GM18526 (cell line): Measurements from ENCODE around the gene CR1L.

Experiments
- POLR2A ChIP-seq: IDR thresholded peaks from 3 replicates; pipeline ENCODE4 v1.6.1; 2011; ENCODE audit not compliant: insufficient read length; ENCODE audit errors: extremely low read depth

The CR1L gene

GRCh38 chr1:207747627-207748492 lies 102.9 kb downstream of the CR1L start:
- TF ChIP-seq POLR2A = no peak

- no peak for TF ChIP-seq POLR2A
Measured at GRCh38 chr1:207748737-207749528, 104.0 kb downstream of the CR1L start.

GRCh38 chr1:207750631-207751305 lies 105.8 kb downstream of the CR1L start:
- TF ChIP-seq POLR2A = no peak

- TF ChIP-seq POLR2A = peak; percentile 84
Measured at GRCh38 chr1:207751790-207752455, 107.0 kb downstream of the CR1L start, which contains the start of gene CD46. Gene CD46 (plus strand): TSS chr1:207752054. CDS start chr1:207752213, 159 bp downstream.

- TF ChIP-seq POLR2A = no peak
Measured at GRCh38 chr1:207752456-207752998, 107.6 kb downstream of the CR1L start.

GRCh38 chr1:207753611-207754010 lies 108.7 kb downstream of the CR1L start:
- no peak for TF ChIP-seq POLR2A

- no peak for TF ChIP-seq POLR2A
Measured at GRCh38 chr1:207754011-207754410, 109.1 kb downstream of the CR1L start.

- TF ChIP-seq POLR2A = no peak
Measured at GRCh38 chr1:207754974-207755700, 110.2 kb downstream of the CR1L start.

GRCh38 chr1:207755846-207756693 lies 111.1 kb downstream of the CR1L start:
- no peak for TF ChIP-seq POLR2A

GRCh38 chr1:207762622-207763021 lies 117.7 kb downstream of the CR1L start:
- no peak for TF ChIP-seq POLR2A

GRCh38 chr1:207763091-207763490 lies 118.2 kb downstream of the CR1L start:
- TF ChIP-seq POLR2A = no peak

GRCh38 chr1:207763972-207764371 lies 119.0 kb downstream of the CR1L start:
- no peak for TF ChIP-seq POLR2A

GRCh38 chr1:207766569-207766968 lies 121.6 kb downstream of the CR1L start:
- TF ChIP-seq POLR2A = no peak
